IPS-11a (cell line): ENCODE results near the gene LYSET.
"Not testable (repeated sequence)": the region's sequence is repeated elsewhere in the genome, so short reads cannot be mapped to it uniquely, and the experiment has no call there.

Experiments
- H3K4me3 ChIP-seq: one replicate; pipeline ENCODE4 v1.5.1; 2013; ENCODE audit warnings: low read depth, low read length, control low read depth

Gene LYSET

DNA sequence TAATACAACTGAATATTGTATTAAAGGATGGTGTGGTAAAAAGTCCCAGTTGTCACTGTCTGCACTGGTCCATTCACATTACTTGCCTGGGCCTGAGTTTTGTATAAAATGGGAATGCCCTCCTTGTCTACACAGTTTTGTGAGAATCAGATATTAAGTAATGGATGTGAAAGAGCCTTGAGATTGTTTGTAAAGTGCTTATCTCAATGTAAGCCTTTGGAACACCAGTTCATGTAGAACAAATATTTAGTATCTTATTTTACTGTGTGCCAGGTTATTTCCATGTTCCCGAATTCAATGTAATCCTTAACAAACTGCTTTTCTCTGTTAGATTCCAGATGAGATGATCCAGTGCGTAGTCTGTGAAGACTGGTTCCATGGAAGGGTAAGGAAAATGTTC lies 29.5 kb downstream of the LYSET start:
- no peak overlapping the region for H3K4me3 ChIP-seq

DNA sequence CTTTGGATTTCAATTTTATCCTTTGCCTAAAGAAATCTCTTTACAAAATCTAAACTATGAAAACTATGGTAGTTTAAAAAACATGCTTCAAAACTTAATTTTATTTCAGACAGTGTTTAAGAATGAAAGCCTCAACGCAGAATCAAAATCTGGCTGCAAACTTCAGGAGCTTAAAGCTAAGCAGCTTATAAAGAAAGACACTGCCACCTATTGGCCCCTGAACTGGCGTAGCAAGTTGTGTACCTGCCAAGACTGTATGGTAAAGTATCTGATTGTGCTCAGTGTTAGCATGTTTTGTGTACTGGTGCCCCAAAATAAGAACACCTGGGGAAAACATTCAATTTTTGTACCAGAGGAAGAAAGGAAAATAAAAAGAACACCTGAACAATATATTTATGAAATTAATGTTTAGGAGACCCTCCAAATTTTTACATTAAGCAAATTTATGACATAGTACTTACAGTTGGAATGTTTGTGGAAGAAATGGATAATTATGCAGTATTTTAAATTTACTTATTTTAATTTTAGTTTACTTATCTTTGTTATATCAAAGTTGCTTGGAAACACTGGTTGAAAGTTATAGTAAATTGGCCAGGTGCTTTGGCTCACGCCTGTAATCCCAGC lies 34.1 kb downstream of the LYSET start:
- no peak overlapping the region for H3K4me3 ChIP-seq

DNA sequence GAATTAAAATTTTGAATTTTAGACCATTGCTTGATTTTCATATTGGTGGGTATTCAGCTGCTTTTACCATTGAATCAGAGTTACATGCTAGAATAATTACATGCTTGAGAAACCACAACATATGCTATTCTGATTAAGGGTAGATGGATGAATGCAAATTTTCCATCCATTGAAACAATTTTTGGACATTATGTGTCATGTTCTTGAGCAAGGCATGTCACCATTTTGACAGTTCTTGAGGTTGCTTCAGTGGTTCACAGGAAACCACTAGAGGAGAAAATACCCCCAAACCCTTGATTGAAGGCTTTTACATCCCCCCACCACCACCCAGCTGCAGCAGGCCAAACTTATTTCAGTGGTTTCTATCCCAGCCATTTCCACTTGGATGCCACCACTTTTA lies 35.4 kb downstream of the LYSET start:
- no peak overlapping the region for H3K4me3 ChIP-seq

DNA sequence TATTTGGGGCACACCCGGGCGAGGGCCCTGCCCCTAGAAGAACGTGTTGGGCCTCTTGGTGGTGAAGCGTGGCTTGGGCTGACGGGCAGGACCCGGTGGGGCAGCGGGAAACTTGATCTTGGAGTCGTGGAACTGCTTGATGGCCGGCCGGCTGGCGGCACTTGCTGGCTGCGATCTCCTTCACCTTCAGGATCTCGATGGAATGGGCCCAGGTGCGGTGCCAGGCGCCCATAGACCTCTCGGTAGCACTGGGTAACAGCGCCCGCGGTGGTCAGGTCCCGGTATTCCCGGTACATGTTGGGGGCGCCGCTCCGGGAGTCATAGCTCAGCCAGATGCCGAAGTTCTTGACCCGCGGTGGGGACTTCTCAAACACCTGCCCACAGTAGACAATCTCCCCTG lies 38.4 kb downstream of the LYSET start:
- no peak overlapping the region for H3K4me3 ChIP-seq

DNA sequence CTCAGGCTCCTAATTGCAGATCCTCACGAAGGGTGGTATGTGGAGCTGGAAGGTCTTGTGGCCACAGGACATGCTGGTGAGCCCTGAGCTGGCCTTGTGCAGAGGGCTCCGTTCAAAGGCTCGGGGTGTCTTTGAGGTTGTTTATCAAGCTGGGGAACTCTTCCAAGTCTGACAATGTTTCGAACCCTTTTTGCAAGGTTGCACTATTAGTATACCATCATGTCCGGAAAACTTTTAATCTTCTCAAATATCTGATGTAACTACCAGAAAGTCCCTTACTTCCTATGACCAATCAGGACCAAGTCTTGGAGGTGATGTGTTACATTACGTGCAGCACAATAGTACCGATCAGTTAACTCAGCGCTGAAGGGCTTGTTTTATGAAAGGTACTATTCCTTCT lies 43.4 kb downstream of the LYSET start:
- H3K4me3 ChIP-seq, result no peak overlapping the region

DNA sequence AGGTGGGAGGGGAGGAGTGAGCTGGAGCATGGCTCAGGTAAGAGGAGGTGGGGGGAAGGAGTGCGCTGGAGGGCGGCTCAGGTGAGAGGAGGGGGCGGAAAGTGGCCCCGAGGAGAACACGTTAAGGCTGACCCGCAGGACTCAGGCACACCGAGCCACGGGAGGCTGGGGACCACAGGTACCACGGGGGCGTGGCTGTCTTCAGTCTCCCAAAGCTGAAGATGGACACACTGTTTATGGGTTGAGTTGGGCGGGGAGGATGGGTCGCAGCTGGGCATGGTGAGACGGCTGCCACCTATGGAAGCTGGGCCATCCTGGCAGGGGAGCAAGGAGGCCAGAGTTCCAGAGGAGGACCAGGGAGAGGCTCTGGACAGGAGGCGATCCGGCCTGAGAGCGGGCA lies 45.4 kb downstream of the LYSET start:
- H3K4me3 ChIP-seq, result no peak overlapping the region

DNA sequence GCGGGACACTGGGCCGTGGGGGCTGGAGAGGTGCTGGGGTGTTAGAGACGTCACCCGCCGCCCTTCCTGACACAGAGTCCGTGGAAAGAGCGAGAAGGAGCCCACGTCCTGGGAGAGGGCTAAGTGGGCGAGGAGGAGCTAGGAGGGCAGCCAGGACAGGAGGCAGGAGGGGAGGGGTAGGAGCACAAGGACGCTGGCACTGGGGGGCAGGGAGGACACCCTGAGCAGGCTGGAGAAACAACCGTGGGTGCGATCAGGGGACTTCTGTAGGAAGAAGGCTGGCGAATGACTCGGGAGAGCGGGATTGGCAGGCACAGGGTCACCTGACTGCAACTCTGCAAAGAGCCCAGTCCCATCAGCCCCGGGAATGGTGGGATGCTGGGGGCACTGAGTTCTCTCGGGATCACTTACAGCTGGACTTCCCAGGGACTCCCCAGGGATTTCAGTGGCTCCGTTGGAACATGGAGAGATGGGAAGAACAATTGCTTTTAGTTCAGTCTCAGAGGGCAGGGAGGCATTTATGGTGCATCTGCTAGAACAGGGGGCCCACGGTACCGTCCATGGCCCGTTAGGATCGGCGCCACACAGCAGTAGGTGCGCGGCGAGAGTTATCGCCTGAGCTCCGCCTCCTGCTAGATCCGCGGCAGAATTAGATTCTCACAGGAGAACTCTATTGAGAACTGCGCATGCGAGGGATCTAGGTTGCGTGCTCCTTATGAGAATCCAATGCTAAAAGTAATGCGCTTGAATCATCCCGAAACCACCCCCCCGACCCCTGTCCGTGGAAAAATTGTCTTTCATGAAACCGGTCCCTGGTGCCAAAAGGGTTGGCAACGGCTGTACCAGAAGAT lies 46.2 kb downstream of the LYSET start:
- H3K4me3 ChIP-seq, result no peak overlapping the region

DNA sequence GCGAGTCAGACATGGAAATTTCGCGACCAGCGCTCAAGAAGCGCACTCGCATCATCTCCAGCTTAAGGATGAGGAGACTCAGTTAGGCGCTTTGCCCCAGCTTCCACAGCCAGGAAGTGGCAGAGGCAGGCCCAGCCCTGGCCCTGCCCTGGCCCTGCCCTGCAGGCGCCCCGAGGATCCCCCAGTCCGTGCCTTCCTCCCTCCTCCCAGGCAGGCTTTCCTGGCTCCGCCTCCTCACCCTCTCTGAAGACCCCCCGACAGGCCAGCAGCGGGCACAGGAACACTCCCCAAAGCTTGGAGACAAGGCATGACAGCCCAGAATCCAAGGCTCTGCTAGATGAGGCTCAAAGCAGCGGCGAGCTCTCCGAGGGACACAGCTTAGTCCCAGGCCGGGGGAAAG lies 47.0 kb downstream of the LYSET start:
- no peak overlapping the region for H3K4me3 ChIP-seq

DNA sequence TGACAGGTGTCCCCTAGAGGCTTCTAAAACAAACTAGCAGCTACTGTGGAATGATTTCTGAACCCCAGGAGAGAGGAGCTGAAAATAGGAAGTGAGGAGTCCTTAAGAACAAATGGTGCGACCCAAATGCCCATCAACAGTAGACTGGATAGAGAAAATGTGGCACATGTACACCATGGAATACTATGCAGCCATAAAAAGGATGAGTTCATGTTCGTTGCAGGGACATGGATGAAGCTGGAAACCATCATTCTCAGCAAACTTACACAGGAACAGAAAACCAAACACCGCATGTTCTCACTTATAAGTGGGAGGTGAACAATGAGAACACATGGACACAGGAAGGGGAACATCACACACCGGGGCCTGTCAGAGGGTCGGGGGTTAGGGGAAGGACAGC lies 48.0 kb downstream of the LYSET start:
- not testable (repeated sequence) for H3K4me3 ChIP-seq

DNA sequence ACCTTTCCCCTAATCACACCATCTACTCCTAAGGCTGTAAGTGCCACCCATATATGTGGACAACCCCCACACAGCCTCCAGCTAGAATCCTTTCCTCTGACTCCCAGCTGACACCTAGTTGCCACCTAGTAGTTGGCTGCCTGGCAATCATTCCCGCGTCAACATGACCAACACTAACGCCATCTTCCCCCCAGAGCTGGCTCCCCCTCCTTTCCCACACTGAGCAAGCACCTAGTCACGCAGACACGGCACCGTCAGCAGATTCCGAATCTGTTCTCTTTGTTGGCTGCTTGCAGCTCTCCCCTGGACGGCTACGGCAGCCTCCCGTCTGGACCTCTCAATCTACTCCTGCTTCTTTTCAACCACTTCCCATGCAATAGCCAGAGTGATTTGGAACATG lies 49.7 kb downstream of the LYSET start:
- H3K4me3 ChIP-seq, result no peak overlapping the region
